Measurements from ENCODE around the gene THAP10. TPM values are rescaled to one million over a fixed set of nuclear protein-coding genes. Genes with fewer than 3 reads are reported as not detected.

Gene THAP10
- total RNA-seq, 1 experiment from 2014 or later: 2.6 TPM

DNA sequence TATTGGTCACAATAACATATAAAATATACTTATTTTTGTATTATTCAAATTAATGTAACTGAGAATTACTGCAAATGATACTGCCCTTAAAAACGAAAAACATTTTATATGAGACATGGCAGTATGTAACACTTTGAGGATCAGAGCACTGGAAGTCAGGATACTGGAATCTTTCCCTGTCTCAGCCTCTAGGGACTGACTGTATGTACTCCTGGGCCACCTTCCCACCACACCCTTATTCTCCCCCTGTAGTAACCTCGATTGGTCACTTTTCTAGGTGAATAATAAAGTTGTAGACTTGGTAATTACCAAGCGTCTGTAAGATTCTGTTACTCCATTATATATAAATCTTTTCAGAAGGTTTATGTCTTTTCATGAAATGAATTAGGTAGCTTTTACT is 43.4 kb upstream of the THAP10 start (continued):
- TF ChIP-seq, protein P1, sequence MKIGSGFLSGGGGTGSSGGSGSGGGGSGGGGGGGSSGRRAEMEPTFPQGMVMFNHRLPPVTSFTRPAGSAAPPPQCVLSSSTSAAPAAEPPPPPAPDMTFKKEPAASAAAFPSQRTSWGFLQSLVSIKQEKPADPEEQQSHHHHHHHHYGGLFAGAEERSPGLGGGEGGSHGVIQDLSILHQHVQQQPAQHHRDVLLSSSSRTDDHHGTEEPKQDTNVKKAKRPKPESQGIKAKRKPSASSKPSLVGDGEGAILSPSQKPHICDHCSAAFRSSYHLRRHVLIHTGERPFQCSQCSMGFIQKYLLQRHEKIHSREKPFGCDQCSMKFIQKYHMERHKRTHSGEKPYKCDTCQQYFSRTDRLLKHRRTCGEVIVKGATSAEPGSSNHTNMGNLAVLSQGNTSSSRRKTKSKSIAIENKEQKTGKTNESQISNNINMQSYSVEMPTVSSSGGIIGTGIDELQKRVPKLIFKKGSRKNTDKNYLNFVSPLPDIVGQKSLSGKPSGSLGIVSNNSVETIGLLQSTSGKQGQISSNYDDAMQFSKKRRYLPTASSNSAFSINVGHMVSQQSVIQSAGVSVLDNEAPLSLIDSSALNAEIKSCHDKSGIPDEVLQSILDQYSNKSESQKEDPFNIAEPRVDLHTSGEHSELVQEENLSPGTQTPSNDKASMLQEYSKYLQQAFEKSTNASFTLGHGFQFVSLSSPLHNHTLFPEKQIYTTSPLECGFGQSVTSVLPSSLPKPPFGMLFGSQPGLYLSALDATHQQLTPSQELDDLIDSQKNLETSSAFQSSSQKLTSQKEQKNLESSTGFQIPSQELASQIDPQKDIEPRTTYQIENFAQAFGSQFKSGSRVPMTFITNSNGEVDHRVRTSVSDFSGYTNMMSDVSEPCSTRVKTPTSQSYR (CRISPR knock-in tag; IDR thresholded peaks at IDR 0.05): no peak
- TF ChIP-seq CBFB (CRISPR knock-in tag; IDR thresholded peaks at IDR 0.05; ENCODE audit: low read depth) (no peak), CREB1 (CRISPR knock-in tag; IDR thresholded peaks at IDR 0.05) (no peak)
- TF ChIP-seq, protein P2, sequence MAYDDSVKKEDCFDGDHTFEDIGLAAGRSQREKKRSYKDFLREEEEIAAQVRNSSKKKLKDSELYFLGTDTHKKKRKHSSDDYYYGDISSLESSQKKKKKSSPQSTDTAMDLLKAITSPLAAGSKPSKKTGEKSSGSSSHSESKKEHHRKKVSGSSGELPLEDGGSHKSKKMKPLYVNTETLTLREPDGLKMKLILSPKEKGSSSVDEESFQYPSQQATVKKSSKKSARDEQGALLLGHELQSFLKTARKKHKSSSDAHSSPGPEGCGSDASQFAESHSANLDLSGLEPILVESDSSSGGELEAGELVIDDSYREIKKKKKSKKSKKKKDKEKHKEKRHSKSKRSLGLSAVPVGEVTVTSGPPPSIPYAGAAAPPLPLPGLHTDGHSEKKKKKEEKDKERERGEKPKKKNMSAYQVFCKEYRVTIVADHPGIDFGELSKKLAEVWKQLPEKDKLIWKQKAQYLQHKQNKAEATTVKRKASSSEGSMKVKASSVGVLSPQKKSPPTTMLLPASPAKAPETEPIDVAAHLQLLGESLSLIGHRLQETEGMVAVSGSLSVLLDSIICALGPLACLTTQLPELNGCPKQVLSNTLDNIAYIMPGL (CRISPR knock-in tag; IDR thresholded peaks at IDR 0.05): no peak
- TF ChIP-seq, protein P3, sequence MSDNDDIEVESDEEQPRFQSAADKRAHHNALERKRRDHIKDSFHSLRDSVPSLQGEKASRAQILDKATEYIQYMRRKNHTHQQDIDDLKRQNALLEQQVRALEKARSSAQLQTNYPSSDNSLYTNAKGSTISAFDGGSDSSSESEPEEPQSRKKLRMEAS (CRISPR knock-in tag; IDR thresholded peaks at IDR 0.05): no peak

DNA sequence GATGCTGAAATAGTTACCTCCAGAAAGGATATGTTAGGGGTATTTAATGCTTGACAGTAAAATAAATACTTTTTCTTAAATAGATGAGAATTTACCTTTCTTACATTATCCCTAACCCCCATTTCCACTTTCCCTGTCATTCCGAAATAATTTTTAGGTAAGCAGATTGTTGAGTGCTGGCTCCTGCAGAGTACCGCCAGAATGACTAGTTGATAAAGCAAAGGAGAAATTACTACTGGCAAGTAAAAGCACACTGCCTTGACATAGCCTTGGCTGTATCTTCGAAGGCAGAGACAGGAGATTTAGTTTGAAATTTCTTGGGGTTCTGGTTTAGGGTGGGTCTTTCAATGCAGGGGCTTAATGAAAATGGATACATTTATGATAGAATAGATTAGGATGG is 41.2 kb upstream of the THAP10 start:
- ChIA-PET POLR2A (no interaction called here), CTCF (interaction anchor here (0.7 kb wide), 1 partner anchor 323 kb away, joined by 3 read pairs; no protein-coding TSS in a partner anchor)
- H3K36me3 Mint-ChIP-seq: no peaks in the 10 kb centered on the region
- H3K27ac Mint-ChIP-seq: no peak overlapping the region
- TF ChIP-seq, protein P4, sequence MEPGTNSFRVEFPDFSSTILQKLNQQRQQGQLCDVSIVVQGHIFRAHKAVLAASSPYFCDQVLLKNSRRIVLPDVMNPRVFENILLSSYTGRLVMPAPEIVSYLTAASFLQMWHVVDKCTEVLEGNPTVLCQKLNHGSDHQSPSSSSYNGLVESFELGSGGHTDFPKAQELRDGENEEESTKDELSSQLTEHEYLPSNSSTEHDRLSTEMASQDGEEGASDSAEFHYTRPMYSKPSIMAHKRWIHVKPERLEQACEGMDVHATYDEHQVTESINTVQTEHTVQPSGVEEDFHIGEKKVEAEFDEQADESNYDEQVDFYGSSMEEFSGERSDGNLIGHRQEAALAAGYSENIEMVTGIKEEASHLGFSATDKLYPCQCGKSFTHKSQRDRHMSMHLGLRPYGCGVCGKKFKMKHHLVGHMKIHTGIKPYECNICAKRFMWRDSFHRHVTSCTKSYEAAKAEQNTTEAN (CRISPR knock-in tag; IDR thresholded peaks at IDR 0.05): no peak
- no peak for TF ChIP-seq GABPB1 (CRISPR knock-in tag; IDR thresholded peaks at IDR 0.05)
- TF ChIP-seq TEAD1 (CRISPR knock-in tag; IDR thresholded peaks at IDR 0.05): no peak
- TF ChIP-seq, protein P5, sequence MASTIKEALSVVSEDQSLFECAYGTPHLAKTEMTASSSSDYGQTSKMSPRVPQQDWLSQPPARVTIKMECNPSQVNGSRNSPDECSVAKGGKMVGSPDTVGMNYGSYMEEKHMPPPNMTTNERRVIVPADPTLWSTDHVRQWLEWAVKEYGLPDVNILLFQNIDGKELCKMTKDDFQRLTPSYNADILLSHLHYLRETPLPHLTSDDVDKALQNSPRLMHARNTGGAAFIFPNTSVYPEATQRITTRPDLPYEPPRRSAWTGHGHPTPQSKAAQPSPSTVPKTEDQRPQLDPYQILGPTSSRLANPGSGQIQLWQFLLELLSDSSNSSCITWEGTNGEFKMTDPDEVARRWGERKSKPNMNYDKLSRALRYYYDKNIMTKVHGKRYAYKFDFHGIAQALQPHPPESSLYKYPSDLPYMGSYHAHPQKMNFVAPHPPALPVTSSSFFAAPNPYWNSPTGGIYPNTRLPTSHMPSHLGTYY (CRISPR knock-in tag; IDR thresholded peaks at IDR 0.05): no peak
- no peak for TF ChIP-seq MYBL2 (CRISPR knock-in tag; IDR thresholded peaks at IDR 0.05)
- TF ChIP-seq GRHL2 (CRISPR knock-in tag; IDR thresholded peaks at IDR 0.05; ENCODE audit: insufficient replicate concordance, severe bottlenecking): no peak
- TF ChIP-seq NFE2L1 (CRISPR knock-in tag; IDR thresholded peaks at IDR 0.05): no peak
- no peak for TF ChIP-seq SP1 (CRISPR knock-in tag; conservative IDR thresholded peaks at IDR 0.05)
- TF ChIP-seq ZNF317 (CRISPR knock-in tag; IDR thresholded peaks at IDR 0.05; ENCODE audit: borderline replicate concordance, low read depth): no peak
- TF ChIP-seq ELF4 (CRISPR knock-in tag; IDR thresholded peaks at IDR 0.05; ENCODE audit: low read depth): no peak
- TF ChIP-seq KAT7 (CRISPR knock-in tag; IDR thresholded peaks at IDR 0.05; ENCODE audit: borderline replicate concordance): no peak
- no peak for TF ChIP-seq ZNF423 (CRISPR knock-in tag; IDR thresholded peaks at IDR 0.05)
- TF ChIP-seq, protein P6, sequence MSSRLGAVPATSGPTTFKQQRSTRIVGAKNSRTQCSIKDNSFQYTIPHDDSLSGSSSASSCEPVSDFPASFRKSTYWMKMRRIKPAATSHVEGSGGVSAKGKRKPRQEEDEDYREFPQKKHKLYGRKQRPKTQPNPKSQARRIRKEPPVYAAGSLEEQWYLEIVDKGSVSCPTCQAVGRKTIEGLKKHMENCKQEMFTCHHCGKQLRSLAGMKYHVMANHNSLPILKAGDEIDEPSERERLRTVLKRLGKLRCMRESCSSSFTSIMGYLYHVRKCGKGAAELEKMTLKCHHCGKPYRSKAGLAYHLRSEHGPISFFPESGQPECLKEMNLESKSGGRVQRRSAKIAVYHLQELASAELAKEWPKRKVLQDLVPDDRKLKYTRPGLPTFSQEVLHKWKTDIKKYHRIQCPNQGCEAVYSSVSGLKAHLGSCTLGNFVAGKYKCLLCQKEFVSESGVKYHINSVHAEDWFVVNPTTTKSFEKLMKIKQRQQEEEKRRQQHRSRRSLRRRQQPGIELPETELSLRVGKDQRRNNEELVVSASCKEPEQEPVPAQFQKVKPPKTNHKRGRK (CRISPR knock-in tag; IDR thresholded peaks at IDR 0.05; ENCODE audit: borderline replicate concordance): no peak
- no peak for TF ChIP-seq ETV6 (CRISPR knock-in tag; IDR thresholded peaks at IDR 0.05)
- TF ChIP-seq ZBTB21 (CRISPR knock-in tag; IDR thresholded peaks at IDR 0.05; ENCODE audit: borderline replicate concordance): no peak
- no peak for TF ChIP-seq PRRX2 (CRISPR knock-in tag; IDR thresholded peaks at IDR 0.05)
- TF ChIP-seq CBFB (CRISPR knock-in tag; IDR thresholded peaks at IDR 0.05; ENCODE audit: low read depth): no peak
- TF ChIP-seq, protein P7, sequence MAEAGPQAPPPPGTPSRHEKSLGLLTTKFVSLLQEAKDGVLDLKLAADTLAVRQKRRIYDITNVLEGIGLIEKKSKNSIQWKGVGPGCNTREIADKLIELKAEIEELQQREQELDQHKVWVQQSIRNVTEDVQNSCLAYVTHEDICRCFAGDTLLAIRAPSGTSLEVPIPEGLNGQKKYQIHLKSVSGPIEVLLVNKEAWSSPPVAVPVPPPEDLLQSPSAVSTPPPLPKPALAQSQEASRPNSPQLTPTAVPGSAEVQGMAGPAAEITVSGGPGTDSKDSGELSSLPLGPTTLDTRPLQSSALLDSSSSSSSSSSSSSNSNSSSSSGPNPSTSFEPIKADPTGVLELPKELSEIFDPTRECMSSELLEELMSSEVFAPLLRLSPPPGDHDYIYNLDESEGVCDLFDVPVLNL (CRISPR knock-in tag; IDR thresholded peaks at IDR 0.05; ENCODE audit: borderline replicate concordance, low read depth): no peak
- TF ChIP-seq GTF2I (CRISPR knock-in tag; conservative IDR thresholded peaks at IDR 0.05): no peak
- no peak for TF ChIP-seq ZNF396 (CRISPR knock-in tag; IDR thresholded peaks at IDR 0.05; ENCODE audit: borderline replicate concordance)
- H3K27me3 Mint-ChIP-seq (ENCODE audit: low read depth): no peaks in the 10 kb centered on the region
- no peaks in the 10 kb centered on the region for H3K4me1 Mint-ChIP-seq
- no peaks in the 10 kb centered on the region for H3K9me3 Mint-ChIP-seq
- ATAC-seq: no peak
- H3K4me3 Mint-ChIP-seq: no peak overlapping the region
- no peak for DNase-seq (ENCODE audit: low spot score)

Measured in WTC11 (cell line).